Cerebellar cortex (tissue), 1 donor: Measurements from ENCODE around the gene LRRC17.

ENCODE experiments used
- DNase-seq: peaks from one replicate; pipeline ENCODE4 v3.0.0-alpha.2; 2015; ENCODE audit warnings: low spot score

The LRRC17 gene

GRCh38 chr7:102912742-102913141 is at the start of gene LRRC17:
TSS of gene LRRC17 (plus strand) at chr7:102913000. CDS start at chr7:102933914, 20,914 bp downstream.
- no peak for DNase-seq

- DNase-seq, result no peak
These were observed 47.8 kb upstream of the LRRC17 start for GRCh38 chr7:102864958-102865357.

GRCh38 chr7:102866535-102867215 is 46.1 kb upstream of the LRRC17 start:
- no peak for DNase-seq

- no peak for DNase-seq
These were observed 43.6 kb upstream of the LRRC17 start for GRCh38 chr7:102869195-102869594.

- no peak for DNase-seq
These were observed 40.3 kb upstream of the LRRC17 start for GRCh38 chr7:102872460-102872859.

GRCh38 chr7:102873470-102874165 is 39.2 kb upstream of the LRRC17 start:
- DNase-seq, result no peak

GRCh38 chr7:102874166-102874829 is 38.5 kb upstream of the LRRC17 start:
- DNase-seq, result no peak

GRCh38 chr7:102874966-102875365 is 37.8 kb upstream of the LRRC17 start:
- DNase-seq, result no peak

GRCh38 chr7:102875700-102876295 is 37.0 kb upstream of the LRRC17 start:
- DNase-seq, result no peak

GRCh38 chr7:102883098-102883860 is 29.5 kb upstream of the LRRC17 start:
- no peak for DNase-seq

- no peak for DNase-seq
These were observed 24.1 kb upstream of the LRRC17 start for GRCh38 chr7:102888561-102889233.

- no peak for DNase-seq
These were observed 22.9 kb upstream of the LRRC17 start for GRCh38 chr7:102889851-102890250.

GRCh38 chr7:102890292-102890970 is 22.4 kb upstream of the LRRC17 start:
- DNase-seq, result no peak

GRCh38 chr7:102890971-102891692 is 21.7 kb upstream of the LRRC17 start:
- no peak for DNase-seq

GRCh38 chr7:102891693-102892261 is 21.0 kb upstream of the LRRC17 start:
- peak; percentile 32 for DNase-seq

- DNase-seq, result no peak
These were observed 20.0 kb upstream of the LRRC17 start for GRCh38 chr7:102892631-102893278.

- no peak for DNase-seq
These were observed 17.2 kb upstream of the LRRC17 start for GRCh38 chr7:102895602-102896001.

GRCh38 chr7:102896585-102896984 is 16.2 kb upstream of the LRRC17 start:
- DNase-seq, result no peak

- no peak for DNase-seq
These were observed 15.6 kb upstream of the LRRC17 start for GRCh38 chr7:102897211-102897631.
